HepG2 (cell line): ENCODE data around the gene PNMA8B. TPM values are rescaled to one million over a fixed set of nuclear protein-coding genes. Genes with fewer than 3 reads are reported as not detected.
A peak's percentile ranks its signal among the peaks of the same experiment; 100 is the strongest.

Source experiments
- AHDC1 ChIP-seq: sonication (generic); formaldehyde crosslinking; IDR thresholded peaks from 2 replicates; pipeline ENCODE4 v1.5.1; 2020; ENCODE audit warnings: mild to moderate bottlenecking, missing genetic modification reagents, borderline replicate concordance
- E2F1 ChIP-seq: sonication (generic); formaldehyde crosslinking; IDR thresholded peaks from 2 replicates; pipeline ENCODE4 v1.5.0; 2020; ENCODE audit warnings: missing genetic modification reagents
- FOXO4 ChIP-seq: sonication (generic); formaldehyde crosslinking; conservative IDR thresholded peaks from 2 replicates; pipeline ENCODE4 v1.8.1; 2023; ENCODE audit warnings: missing genetic modification reagents
- KAT7 ChIP-seq: IDR thresholded peaks from 2 replicates; pipeline ENCODE4 v1.6.1; 2018; ENCODE audit warnings: borderline replicate concordance, missing compliant biosample characterization
- MATR3 ChIP-seq: sonication (generic); formaldehyde crosslinking; IDR thresholded peaks from 2 replicates; pipeline ENCODE4 v1.4.0; 2020; ENCODE audit warnings: missing genetic modification reagents
- MYNN ChIP-seq: sonication (generic); formaldehyde crosslinking; IDR thresholded peaks from 2 replicates; pipeline ENCODE4 v1.4.0; 2020; ENCODE audit warnings: mild to moderate bottlenecking, low read depth, missing genetic modification reagents
- REPIN1 ChIP-seq: sonication (generic); formaldehyde crosslinking; IDR thresholded peaks from 2 replicates; pipeline ENCODE4 v1.8.0; 2022; ENCODE audit warnings: missing genetic modification reagents, low read depth, mild to moderate bottlenecking, borderline replicate concordance
- SP1 ChIP-seq, 2 experiments: fragments of 450-650 bp in 1 of 2; sonication (generic) in 1 of 2; formaldehyde crosslinking in 1 of 2; IDR thresholded peaks; 2 replicates each; pipeline versions ENCODE4 v1.4.0 to v1.6.1; 2016 to 2020; ENCODE audit warnings: missing genetic modification reagents in 1 of 2
- STAG1 ChIP-seq: sonication (generic); formaldehyde crosslinking; IDR thresholded peaks from 2 replicates; pipeline ENCODE4 v1.4.0; 2020; ENCODE audit warnings: missing genetic modification reagents
- TEAD3 ChIP-seq: optimal IDR thresholded peaks from 2 replicates; pipeline ENCODE3; 2016; ENCODE audit warnings: borderline replicate concordance
- ZBTB4 ChIP-seq: sonication (generic); formaldehyde crosslinking; IDR thresholded peaks from 2 replicates; pipeline ENCODE4 v1.4.0; 2020; ENCODE audit warnings: missing genetic modification reagents, mild to moderate bottlenecking, borderline replicate concordance
- ZNF143 ChIP-seq: sonication (generic); formaldehyde crosslinking; IDR thresholded peaks from 2 replicates; pipeline ENCODE4 v1.4.0; 2020; ENCODE audit warnings: missing genetic modification reagents
- polyA plus RNA-seq, 8 experiments: library from polyadenylated mRNA; depleted of rRNA in 3 of 8; stranded (reverse) in 7 of 8; unstranded in 1 of 8; fragments of >200 nt; fragmentation: Illumina TruSeq in 4 of 8; extraction: Trizol in 4 of 8; gene quantifications; 2 replicates each; pipeline versions ENCODE4 v1.2.1 to v1.2.3, GENCODE V29; 2011 to 2016; ENCODE audit warnings: low read depth in 4 of 8, missing spikeins in 1 of 8, mixed read lengths in 1 of 8; ENCODE audit not compliant: insufficient read depth in 1 of 8
- total RNA-seq, 5 experiments: library from RNA; depleted of rRNA; stranded (reverse); fragments of >200 nt; fragmentation: Illumina TruSeq; extraction: Trizol; gene quantifications; 2 replicates each; pipeline ENCODE4 v1.2.3, GENCODE V29; 2016; ENCODE audit warnings: low read depth in 1 of 5

Gene PNMA8B
- total and polyA plus RNA-seq, 2 of the 13 experiments (the other 11 are each of a cell fraction or from before 2014, with no cell fraction given): not detected

- no peak for TF ChIP-seq TEAD3
- TF ChIP-seq ZBTB4: no peak
- no peak for TF ChIP-seq ZNF143 (CRISPR knock-in tag)
- peak; percentile 98 for TF ChIP-seq STAG1 (CRISPR knock-in tag)
- TF ChIP-seq KAT7 (CRISPR knock-in tag): no peak
- TF ChIP-seq MYNN: no peak
- no peak for TF ChIP-seq SP1 (IDR thresholded peaks at IDR 0.05)
- TF ChIP-seq SP1 (CRISPR knock-in tag; IDR thresholded peaks at IDR 0.05): no peak
- no peak for TF ChIP-seq AHDC1 (CRISPR knock-in tag)
- no peak for TF ChIP-seq FOXO4 (CRISPR knock-in tag)
- TF ChIP-seq MATR3 (CRISPR knock-in tag): no peak
- TF ChIP-seq E2F1 (CRISPR knock-in tag): no peak
- no peak for TF ChIP-seq REPIN1 (CRISPR knock-in tag)
These were observed 7.7 kb downstream of the PNMA8B start (continued) for GRCh38 chr19:46487802-46488445.
